Body of pancreas (tissue), 4 donors: ENCODE results near the gene FNDC3B.

Experiments
- POLR2A ChIP-seq, 3 donors: fragments of 450-650 bp; IDR thresholded peaks; one replicate each; pipeline ENCODE4 v1.6.1; 2016; ENCODE audit warnings: antibody characterized with exemption in 3 of 3, mild to moderate bottlenecking in 2 of 3
- TF ChIP-seq, protein P1 (sequence below), 7 experiments: fragments of 450-650 bp in 4 of 7; fragments of 200-600 bp in 3 of 7; sonication (generic) in 3 of 7; IDR thresholded peaks; one replicate each; pipeline ENCODE4 v1.5.1; 2016 to 2019; ENCODE audit warnings: antibody characterized with exemption in 7 of 7

DNA sequence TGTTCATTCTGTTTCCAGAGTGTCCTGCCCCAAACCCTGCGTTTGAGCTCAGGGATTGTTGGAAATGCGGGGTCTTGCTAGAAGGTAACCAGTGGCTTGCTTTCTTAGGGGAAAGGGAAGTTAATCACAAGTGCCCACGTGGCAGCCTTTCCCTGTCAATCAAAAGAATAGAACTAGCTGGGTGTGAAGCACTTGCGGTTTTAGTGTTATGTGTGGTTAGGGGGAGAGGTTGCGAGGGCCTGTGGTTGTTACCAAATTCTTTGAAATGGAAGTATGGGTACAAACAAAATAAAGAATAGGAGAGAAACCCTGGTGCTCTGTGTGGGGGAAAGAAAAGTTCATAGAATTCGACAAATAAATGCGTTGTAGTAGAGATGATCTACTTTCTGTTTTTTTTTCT is 67.6 kb downstream of the FNDC3B start:
- TF ChIP-seq, protein P1, sequence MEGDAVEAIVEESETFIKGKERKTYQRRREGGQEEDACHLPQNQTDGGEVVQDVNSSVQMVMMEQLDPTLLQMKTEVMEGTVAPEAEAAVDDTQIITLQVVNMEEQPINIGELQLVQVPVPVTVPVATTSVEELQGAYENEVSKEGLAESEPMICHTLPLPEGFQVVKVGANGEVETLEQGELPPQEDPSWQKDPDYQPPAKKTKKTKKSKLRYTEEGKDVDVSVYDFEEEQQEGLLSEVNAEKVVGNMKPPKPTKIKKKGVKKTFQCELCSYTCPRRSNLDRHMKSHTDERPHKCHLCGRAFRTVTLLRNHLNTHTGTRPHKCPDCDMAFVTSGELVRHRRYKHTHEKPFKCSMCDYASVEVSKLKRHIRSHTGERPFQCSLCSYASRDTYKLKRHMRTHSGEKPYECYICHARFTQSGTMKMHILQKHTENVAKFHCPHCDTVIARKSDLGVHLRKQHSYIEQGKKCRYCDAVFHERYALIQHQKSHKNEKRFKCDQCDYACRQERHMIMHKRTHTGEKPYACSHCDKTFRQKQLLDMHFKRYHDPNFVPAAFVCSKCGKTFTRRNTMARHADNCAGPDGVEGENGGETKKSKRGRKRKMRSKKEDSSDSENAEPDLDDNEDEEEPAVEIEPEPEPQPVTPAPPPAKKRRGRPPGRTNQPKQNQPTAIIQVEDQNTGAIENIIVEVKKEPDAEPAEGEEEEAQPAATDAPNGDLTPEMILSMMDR (IDR thresholded peaks at IDR 0.05), result no peak
- no peak for TF ChIP-seq POLR2A (IDR thresholded peaks at IDR 0.05)
